NCI-H187 (cell line): Measurements from ENCODE around the gene ARID1B.
A peak's percentile ranks its signal among the peaks of the same experiment; 100 is the strongest.
"Not testable (repeated sequence)": the region's sequence is repeated elsewhere in the genome, so short reads cannot be mapped to it uniquely, and the experiment has no call there.

Source experiments
- DNase-seq, 2 experiments: peaks; one replicate each; lab custom pipeline; 2025; lab: John Stamatoyannopoulos, UW

The ARID1B gene

DNA sequence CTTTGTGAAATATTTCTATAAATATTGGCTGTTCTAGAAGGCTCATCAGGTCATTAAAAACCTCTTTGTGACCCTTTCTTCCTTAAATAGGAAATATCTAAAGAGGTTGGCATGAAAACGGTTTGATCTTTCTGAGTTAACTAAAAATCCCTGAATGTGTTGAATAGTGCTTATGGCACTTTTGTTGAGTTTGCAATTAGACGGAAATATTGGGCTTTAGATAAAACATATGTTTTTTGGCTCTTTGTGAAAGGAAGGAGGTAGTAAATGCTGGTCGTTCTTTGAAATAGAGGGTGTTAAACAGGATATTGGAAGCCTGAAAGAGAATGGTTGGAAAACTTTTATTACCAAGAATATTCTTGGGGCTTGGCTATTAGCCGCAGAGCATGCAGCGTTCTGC, 163.0 kb downstream of the ARID1B start:
- DNase-seq = no peak

GRCh38 chr6:156942266-156942665, 165.1 kb downstream of the ARID1B start:
- DNase-seq = no peak

DNA sequence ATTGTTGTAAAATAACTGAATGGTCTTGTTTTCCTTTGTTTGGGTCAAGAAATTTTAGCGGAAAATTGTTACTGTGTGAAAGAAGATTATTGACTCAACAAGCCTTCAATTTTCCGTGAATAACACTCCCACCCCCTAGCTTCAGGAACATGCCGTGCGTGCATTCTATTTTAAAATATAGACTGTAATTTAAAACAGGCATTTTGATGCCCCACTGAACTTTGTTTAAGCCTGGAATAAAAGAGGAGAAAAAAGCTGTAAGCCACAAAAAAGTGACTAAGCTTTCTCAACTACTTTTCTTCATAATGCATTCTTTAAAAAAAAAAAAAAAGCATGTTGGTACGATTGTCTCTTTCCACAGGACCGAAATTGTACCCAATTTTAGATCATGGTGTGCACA, 166.0 kb downstream of the ARID1B start:
- no peak for DNase-seq

- no peak for DNase-seq
Observed at GRCh38 chr6:156943816-156944215, 166.6 kb downstream of the ARID1B start.

- DNase-seq = no peak
Observed at GRCh38 chr6:156944412-156944811, 167.2 kb downstream of the ARID1B start.

GRCh38 chr6:156945789-156946172, 168.6 kb downstream of the ARID1B start:
- not testable (repeated sequence) for DNase-seq

GRCh38 chr6:156946370-156946936, 169.3 kb downstream of the ARID1B start:
- DNase-seq = no peak

- DNase-seq = no peak
Observed at GRCh38 chr6:156948277-156948676, 171.1 kb downstream of the ARID1B start.

DNA sequence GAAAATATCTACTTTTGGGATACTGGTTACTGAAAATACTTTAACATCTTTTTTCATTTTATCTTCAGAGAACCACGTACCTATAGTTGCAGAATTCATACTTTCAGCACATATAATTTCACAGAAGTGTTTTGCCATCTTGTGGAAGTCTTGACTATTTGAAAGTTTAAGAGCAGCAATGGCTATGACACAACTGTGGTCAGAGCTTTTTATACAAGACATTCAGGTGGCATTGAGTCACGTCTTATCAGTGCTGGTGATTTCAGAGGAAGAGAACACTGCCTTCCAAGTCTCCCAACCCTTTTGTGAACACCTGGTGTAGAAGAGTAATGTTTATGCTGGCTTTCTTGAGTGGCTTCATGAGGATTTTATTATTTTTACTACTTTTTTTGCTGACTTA, 171.6 kb downstream of the ARID1B start:
- DNase-seq = no peak

- no peak for DNase-seq
Observed at GRCh38 chr6:156949376-156949775, 172.2 kb downstream of the ARID1B start.

DNA sequence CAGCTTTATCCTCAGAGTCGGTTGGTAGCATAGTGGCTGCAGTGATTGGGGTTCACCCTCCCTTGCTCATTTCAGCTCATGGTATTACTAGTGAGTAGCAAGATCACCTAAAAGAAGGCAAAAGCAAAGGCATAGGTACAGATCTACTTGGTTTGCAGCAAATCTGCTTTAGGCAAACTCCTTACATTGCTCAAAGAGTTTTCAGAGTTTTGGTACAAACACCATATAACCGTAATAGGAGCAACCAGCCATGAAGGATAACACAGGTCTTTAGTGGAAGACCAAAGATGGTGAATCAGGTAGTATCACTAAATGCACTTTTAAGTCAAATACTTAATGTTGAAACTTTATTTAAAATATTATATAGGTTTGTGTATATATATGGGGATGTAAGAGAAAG, 172.9 kb downstream of the ARID1B start:
- no peak for DNase-seq

DNA sequence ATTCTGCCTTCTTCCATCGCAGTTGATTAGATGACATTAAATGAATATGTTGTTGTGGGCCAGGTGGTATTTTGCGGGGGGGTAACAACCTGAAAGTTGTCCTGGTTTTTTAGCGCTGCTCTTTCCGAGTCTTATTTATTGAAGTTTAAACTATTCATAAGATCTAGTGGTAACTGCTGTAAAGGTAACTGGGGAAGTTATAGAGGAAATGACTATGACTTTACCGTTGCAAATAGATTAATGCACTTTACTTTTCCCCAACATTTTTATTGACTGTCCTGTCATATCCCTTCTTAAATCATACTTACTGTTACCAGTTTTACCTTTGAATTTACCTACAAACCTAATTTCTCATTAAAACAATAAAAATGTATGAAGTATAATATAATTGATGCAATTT, 173.4 kb downstream of the ARID1B start:
- no peak for DNase-seq

- DNase-seq = no peak
Observed at GRCh38 chr6:156952401-156952800, 175.2 kb downstream of the ARID1B start.

DNA sequence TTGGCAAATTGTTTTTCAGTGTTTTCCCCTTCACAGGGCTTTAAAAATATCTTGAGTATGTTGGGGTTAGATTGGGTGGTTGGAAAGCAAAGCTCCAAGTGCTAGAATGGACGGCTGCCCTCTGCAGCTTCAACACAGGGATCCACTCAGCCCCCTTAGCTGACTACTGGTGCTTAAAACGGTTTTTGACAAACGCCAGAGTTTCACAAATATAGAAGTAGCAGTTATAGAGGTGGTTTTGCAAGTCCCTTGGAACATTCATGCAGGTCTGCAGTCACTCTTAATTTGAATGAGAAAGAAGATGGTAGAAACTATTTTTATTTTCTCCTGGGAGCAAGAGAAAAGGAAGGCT, 175.9 kb downstream of the ARID1B start:
- peak in 1 of 2 experiments; percentile 79 for DNase-seq

GRCh38 chr6:156953479-156954146, 176.4 kb downstream of the ARID1B start:
- DNase-seq = peak; percentile 69 to 79

DNA sequence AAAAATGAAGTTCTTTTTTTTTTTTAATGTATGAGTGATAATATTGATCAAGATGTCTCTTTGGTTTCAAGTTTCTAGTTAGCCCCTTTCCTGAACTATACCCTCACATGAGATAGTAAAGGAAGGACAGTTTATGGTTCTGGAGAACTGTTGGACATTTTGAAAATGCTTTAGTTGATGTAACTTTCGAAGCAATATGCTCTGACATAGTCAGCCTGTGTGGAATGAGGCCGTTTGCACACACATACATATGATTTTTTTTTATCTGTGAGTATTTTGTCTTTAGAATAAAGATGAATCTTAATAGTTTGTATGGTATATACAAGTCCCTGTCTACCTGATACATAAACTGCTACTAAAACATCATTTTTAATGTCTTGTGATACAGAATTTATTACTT, 177.0 kb downstream of the ARID1B start:
- no peak for DNase-seq

DNA sequence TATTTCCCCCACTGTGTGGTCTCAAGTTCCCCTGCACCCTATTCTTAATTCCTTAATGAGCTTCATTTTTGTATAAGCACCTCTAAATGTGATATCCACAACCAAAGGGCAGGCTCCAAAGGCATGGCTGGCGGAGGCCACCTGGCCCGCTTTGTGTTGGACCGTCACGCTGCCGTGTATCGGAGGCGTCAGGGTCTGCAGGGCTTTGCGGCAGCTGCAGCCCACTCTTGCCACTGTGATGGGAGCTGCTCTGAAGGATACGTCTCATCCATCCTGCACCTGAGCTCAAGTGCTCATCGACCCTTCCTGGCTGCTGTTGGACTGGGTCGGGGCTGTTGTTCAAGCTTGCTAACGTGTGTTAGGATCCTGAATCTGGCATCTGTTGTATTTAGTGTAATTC, 177.6 kb downstream of the ARID1B start:
- DNase-seq = peak in 1 of 2 experiments; percentile 56

DNA sequence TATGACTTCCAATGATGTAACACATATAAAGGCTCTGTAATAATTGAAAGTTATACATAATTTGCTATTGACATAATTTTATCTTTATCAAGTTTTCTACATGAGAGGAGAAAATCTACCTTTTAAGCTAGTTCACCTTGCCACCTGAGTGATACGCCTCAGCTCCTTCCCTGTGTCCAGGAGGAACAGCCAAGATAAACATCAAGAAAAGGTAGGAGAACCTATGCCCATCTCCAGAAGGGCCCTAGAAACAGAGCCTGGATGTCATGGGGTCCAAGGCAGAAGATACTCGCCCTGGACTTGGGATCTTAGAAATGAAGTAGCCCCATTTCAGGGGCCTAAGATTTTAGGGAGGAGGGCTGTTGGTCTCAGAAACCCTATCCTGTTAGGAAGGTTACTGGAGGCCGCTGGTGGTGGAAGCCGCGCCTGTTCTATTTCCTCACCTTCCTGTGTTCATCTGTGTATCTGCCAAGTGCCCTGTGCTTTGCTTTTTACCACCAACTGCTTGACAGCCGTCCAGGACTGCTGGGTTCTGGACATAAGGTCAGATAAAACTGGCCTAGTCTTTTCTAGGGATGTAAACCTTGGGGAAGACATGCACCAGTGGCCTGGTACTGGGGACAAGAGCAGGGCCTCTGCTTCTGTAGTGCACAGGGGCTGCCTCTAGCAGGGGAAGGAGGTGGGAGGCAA, 178.5 kb downstream of the ARID1B start:
- no peak for DNase-seq

- DNase-seq = no peak
Observed at GRCh38 chr6:156956286-156956685, 179.1 kb downstream of the ARID1B start.

DNA sequence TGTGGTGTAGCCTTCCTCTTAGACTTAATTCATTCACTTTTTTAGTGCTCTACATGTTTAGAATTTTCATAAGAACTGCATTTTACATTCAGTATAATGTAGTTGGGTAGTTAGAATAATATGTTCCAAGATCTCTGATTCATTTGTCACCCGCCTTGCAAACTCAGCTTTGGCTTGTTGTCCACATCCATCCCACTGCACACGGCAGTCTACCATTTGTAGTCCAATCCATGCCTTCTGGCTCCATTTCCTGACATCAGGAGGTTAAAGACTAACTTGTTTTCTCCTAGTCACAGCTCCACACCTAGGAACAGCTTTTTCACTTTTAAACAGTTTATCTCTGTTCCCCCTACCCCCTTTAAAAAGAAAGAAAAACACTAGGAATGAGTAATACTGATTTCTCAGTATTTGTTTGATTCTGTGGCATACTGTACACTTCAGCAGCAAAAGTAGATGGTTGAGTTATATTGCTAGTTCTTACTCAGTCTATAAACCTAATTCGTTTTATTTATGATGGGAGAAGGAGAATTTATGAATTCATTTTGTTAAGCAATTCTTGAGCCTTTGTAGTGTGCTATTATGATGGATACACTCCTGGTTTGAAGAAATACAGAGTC, 180.9 kb downstream of the ARID1B start:
- no peak for DNase-seq

DNA sequence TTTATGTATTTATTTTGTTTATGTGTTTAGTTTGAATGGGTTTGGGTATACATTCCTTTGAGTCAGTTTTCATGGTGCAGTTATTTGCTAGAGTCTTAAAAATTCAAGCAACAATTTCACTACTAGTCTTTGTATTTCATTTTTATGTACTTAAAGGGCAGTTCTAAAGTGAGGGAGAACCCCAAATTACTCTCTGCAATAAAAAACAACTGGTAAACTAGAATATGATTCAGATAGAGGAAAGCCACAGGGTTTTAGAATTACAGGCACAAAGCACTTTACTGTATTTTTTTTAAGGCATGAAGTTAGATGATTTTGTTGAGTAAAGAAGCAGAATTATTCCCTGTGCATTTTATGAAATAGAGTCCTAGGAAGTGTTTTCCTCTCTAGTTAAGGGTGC, 183.3 kb downstream of the ARID1B start:
- no peak for DNase-seq

- DNase-seq = no peak
Observed at GRCh38 chr6:156961282-156961892, 184.2 kb downstream of the ARID1B start.
